Neutrophil (primary cell): ENCODE results near the gene BABAM2.

Experiments used
- H3K27ac ChIP-seq: fragments of 200-600 bp; sonication (generic); 2 replicates; pipeline ENCODE4 v1.5.1; 2016; ENCODE audit warnings: mild to moderate bottlenecking, moderate library complexity
- H3K27me3 ChIP-seq: fragments of 200-600 bp; sonication (generic); 2 replicates; pipeline ENCODE4 v1.6.0; 2016; ENCODE audit warnings: mild to moderate bottlenecking
- H3K36me3 ChIP-seq: fragments of 200-600 bp; sonication (generic); 2 replicates; pipeline ENCODE4 v1.5.1; 2017
- H3K4me1 ChIP-seq, 2 experiments: fragments of 200-600 bp in 1 of 2; sonication (generic) in 1 of 2; 1 replicate in 1 of 2; 2 replicates in 1 of 2; pipeline versions ENCODE4 v1.5.1 to v1.6.1; 2013 to 2016; ENCODE audit warnings: low read depth in 1 of 2, low read length in 1 of 2, mild to moderate bottlenecking in 1 of 2, moderate library complexity in 1 of 2; ENCODE audit not compliant: control insufficient read depth in 1 of 2, insufficient read depth in 1 of 2
- H3K4me3 ChIP-seq, 2 experiments: fragments of 200-600 bp in 1 of 2; sonication (generic) in 1 of 2; 1 replicate in 1 of 2; 2 replicates in 1 of 2; pipeline ENCODE4 v1.5.1; 2013 to 2016; ENCODE audit warnings: low read depth in 1 of 2, low read length in 1 of 2, mild to moderate bottlenecking in 1 of 2, moderate library complexity in 1 of 2
- H3K9me3 ChIP-seq: fragments of 200-600 bp; sonication (generic); 2 replicates; pipeline ENCODE4 v1.5.1; 2016
- TF ChIP-seq, protein P1 (sequence below): fragments of 200-600 bp; sonication (generic); IDR thresholded peaks from 2 replicates; pipeline ENCODE4 v1.5.1; 2016; ENCODE audit warnings: antibody characterized with exemption

The BABAM2 gene

DNA sequence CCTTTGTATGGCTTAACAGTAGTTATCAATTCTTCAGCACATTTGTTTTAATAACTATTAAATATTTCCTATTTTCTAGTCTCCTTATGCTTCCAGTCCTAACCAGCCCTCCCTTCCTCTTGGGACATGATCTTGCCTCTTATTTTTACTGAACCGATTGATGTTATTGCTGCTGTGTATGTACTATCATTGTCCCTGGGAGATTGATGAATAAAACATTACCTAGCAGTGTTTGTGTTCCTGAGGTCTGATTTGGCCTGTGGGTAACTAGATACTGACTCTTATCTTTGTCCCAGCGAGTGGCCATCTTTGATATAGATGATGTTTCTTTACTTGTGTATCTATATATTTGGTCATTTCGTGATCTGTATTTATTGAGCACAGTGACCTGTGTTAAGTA, 192.9 kb downstream of the BABAM2 start:
- Histone ChIP-seq H3K27me3 (no peaks in the 10 kb centered on the region), H3K27ac (no peak overlapping the region), H3K4me1 (peaks cover 13 to 24% of the 10 kb centered on the region in 2 experiments), H3K36me3 (no peaks in the 10 kb centered on the region), H3K9me3 (no peaks in the 10 kb centered on the region), H3K4me3 (no peak overlapping the region)
- TF ChIP-seq, protein P1, sequence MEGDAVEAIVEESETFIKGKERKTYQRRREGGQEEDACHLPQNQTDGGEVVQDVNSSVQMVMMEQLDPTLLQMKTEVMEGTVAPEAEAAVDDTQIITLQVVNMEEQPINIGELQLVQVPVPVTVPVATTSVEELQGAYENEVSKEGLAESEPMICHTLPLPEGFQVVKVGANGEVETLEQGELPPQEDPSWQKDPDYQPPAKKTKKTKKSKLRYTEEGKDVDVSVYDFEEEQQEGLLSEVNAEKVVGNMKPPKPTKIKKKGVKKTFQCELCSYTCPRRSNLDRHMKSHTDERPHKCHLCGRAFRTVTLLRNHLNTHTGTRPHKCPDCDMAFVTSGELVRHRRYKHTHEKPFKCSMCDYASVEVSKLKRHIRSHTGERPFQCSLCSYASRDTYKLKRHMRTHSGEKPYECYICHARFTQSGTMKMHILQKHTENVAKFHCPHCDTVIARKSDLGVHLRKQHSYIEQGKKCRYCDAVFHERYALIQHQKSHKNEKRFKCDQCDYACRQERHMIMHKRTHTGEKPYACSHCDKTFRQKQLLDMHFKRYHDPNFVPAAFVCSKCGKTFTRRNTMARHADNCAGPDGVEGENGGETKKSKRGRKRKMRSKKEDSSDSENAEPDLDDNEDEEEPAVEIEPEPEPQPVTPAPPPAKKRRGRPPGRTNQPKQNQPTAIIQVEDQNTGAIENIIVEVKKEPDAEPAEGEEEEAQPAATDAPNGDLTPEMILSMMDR, result no peak

DNA sequence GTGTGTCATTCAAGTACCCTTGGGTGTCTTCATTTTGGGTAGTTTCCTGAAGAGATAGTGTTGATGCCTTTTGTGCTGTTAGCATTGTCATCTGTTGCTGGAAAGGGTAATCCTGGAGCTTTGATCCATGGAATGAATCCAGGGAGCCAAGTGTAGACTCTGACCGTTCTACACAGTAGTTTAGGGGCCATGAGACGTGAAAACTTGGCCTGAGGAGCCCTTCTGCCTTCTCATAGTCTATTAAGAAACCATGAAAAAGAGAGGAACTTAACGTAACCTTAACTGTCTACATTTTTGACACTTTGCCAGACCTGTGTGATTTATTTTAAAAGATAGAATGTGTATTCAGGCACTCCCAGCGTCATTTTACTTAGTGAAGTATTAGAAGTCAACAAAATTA, 194.0 kb downstream of the BABAM2 start:
- peaks cover 13 to 24% of the 10 kb centered on the region in 2 experiments for H3K4me1 ChIP-seq
- H3K27me3 ChIP-seq, result no peaks in the 10 kb centered on the region
- H3K4me3 ChIP-seq, result no peak overlapping the region
- TF ChIP-seq, protein P1, result no peak
- no peaks in the 10 kb centered on the region for H3K9me3 ChIP-seq
- H3K36me3 ChIP-seq, result no peaks in the 10 kb centered on the region
- H3K27ac ChIP-seq, result peak overlapping the region; percentile 51

DNA sequence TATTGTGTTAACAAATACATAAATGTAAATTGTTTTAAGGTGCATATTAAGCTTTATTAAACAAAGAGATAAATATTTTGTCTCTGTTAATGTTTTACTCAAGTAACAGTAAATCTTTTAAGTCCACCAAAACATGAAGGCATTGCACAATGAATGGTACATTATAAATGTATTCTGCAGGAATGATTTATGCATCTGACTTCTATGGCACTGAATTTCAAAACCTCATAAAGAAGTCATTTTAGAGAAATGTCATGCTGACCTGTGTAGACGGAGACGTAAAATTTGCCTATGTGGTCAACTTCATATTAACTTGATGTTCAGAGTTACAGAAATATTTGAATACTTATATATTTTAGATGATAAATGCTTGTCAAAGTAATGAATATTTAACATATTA, 194.7 kb downstream of the BABAM2 start:
- Histone ChIP-seq H3K9me3 (no peaks in the 10 kb centered on the region), H3K27ac (peak overlapping the region; percentile 51), H3K4me1 (peaks cover 13 to 24% of the 10 kb centered on the region in 2 experiments), H3K4me3 (no peak overlapping the region), H3K36me3 (no peaks in the 10 kb centered on the region), H3K27me3 (no peaks in the 10 kb centered on the region)
- TF ChIP-seq, protein P1, result no peak

DNA sequence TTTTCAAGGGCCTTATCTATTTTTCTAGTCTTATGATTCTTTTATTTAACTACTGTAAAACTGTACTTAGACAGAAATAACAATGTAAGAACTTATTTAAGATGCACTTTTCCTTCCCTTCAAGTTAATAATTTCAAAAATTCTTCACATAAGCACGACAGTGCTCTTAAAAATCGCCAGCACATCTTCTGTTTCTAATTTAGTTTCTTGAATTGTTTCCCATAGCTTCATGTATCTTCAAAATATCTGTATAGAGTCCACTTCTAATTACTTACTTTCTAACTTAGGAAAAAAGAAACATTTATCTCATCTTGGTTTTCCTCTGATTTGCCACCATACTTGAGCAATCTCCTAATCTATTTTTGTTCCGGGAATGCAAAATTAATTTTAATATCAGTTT, 196.1 kb downstream of the BABAM2 start:
- no peaks in the 10 kb centered on the region for H3K36me3 ChIP-seq
- H3K4me1 ChIP-seq, result peaks cover 7 to 12% of the 10 kb centered on the region in 2 experiments
- H3K27me3 ChIP-seq, result no peaks in the 10 kb centered on the region
- no peak overlapping the region for H3K27ac ChIP-seq
- TF ChIP-seq, protein P1, result no peak
- no peaks in the 10 kb centered on the region for H3K9me3 ChIP-seq
- H3K4me3 ChIP-seq, result no peak overlapping the region

DNA sequence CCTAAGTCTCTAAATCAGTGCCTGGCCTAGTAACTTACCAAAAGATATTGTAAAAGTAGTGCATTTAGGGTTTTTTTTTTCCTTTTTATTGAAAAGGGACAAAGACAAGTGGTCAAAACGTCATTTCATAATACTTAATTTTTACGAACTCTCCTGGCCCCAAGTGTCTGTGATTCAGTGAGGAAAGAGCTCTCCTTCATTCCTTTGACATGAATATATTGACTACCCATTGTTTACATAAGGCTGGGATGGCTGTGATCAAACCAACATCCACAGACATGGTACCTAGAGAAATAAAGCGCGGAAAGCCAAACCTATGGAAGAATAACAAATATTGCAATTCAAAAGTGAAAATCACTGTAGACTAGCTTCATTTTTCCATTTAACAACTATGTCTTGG, 198.4 kb downstream of the BABAM2 start:
- Histone ChIP-seq H3K4me3 (no peak overlapping the region), H3K27me3 (no peaks in the 10 kb centered on the region), H3K9me3 (no peaks in the 10 kb centered on the region), H3K27ac (no peak overlapping the region), H3K36me3 (no peaks in the 10 kb centered on the region), H3K4me1 (peaks cover 7 to 11% of the 10 kb centered on the region in 2 experiments)
- TF ChIP-seq, protein P1, result no peak

DNA sequence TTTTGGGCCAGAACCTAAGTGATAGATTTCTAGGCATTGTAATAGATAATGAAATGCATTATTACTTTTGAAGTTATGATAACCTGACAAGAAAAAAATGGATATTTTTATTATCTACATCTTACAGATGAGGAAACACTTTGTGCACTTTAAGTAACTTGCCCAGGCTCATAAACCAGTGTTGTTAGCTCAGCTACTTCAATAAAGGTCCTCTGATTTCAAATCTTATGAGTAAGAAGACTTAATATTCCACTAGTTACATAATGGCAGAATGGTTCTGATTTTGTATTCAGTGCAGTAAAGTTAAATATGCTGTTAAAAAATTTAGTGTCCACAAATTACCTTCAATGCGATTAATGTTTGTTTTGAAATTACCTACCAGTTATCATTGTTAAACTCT, 199.0 kb downstream of the BABAM2 start:
- Histone ChIP-seq H3K27me3 (no peaks in the 10 kb centered on the region), H3K4me3 (no peak overlapping the region), H3K9me3 (no peaks in the 10 kb centered on the region), H3K4me1 (peaks cover 5 to 6% of the 10 kb centered on the region in 2 experiments), H3K27ac (no peak overlapping the region), H3K36me3 (no peaks in the 10 kb centered on the region)
- TF ChIP-seq, protein P1, result no peak
